SH-SY5Y (cell line): Measurements from ENCODE around the gene CHGA.

Experiments used
- GATA2 ChIP-seq: IDR thresholded peaks from 2 replicates; pipeline ENCODE4 v1.6.1; 2011; ENCODE audit warnings: mild to moderate bottlenecking, low read depth, low read length
- GATA3 ChIP-seq: IDR thresholded peaks from 2 replicates; pipeline ENCODE4 v1.6.1; 2011; ENCODE audit warnings: low read depth, mild to moderate bottlenecking, low read length, moderate library complexity

GRCh38 chr14:92885279-92886061 is 37.5 kb upstream of the CHGA start:
- peak; percentile 79 for TF ChIP-seq GATA2
- TF ChIP-seq GATA3: no peak; the same call in 1 of the 2 replicates
